ENCODE data around the gene PWWP2B. TPM values are rescaled to one million over a fixed set of nuclear protein-coding genes. Genes with fewer than 3 reads are reported as not detected.

The PWWP2B gene
- total RNA-seq, 1 experiment from 2014 or later, result 51.6 TPM

- DNase-seq (ENCODE audit: low read depth, low spot score) (no peak), ATAC-seq (no peak)
- no TSS peak for BruUV-seq (replicated peaks)
- Histone ChIP-seq H3K9me3 (ENCODE audit: control insufficient read depth, insufficient read depth, low read depth, low read length) (no peaks in the 10 kb centered on the region), H3K4me1 (ENCODE audit: control insufficient read depth, insufficient read depth, low read length) (peaks cover 16% of the 10 kb centered on the region), H3K4me3 (ENCODE audit: low read depth in 2 of 2, low read length in 2 of 2) (no peak overlapping the region), H3K27me3 (ENCODE audit: control insufficient read depth, insufficient read depth, low read length) (no peaks in the 10 kb centered on the region), H3K36me3 (ENCODE audit: control insufficient read depth, insufficient read depth, low read length) (no peaks in the 10 kb centered on the region), H3K27ac (ENCODE audit: low read length) (no peak overlapping the region)
- intact Hi-C loops (cut with micrococcal nuclease; ENCODE audit: unreplicated experiment), result no loop called here
- TF ChIP-seq REST (IDR thresholded peaks at IDR 0.05; ENCODE audit: insufficient read depth in 1 of 2, low read depth in 2 of 2, low read length in 1 of 2) (no peak), TCF7L2 (IDR thresholded peaks at IDR 0.05; ENCODE audit: low read depth, low read length) (no peak), POLR2AphosphoS5 (IDR thresholded peaks at IDR 0.05; ENCODE audit: low read depth, low read length) (no peak), SIN3A (IDR thresholded peaks at IDR 0.05; ENCODE audit: borderline replicate concordance, insufficient read depth, low read depth, low read length) (no peak)
- TF ChIP-seq, protein P1, sequence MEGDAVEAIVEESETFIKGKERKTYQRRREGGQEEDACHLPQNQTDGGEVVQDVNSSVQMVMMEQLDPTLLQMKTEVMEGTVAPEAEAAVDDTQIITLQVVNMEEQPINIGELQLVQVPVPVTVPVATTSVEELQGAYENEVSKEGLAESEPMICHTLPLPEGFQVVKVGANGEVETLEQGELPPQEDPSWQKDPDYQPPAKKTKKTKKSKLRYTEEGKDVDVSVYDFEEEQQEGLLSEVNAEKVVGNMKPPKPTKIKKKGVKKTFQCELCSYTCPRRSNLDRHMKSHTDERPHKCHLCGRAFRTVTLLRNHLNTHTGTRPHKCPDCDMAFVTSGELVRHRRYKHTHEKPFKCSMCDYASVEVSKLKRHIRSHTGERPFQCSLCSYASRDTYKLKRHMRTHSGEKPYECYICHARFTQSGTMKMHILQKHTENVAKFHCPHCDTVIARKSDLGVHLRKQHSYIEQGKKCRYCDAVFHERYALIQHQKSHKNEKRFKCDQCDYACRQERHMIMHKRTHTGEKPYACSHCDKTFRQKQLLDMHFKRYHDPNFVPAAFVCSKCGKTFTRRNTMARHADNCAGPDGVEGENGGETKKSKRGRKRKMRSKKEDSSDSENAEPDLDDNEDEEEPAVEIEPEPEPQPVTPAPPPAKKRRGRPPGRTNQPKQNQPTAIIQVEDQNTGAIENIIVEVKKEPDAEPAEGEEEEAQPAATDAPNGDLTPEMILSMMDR (IDR thresholded peaks at IDR 0.05), result no peak
- in situ Hi-C loops (cut with HindIII; ENCODE audit: low pct_unique_long_range_greater_than_20kb, low sequenced_read_pairs), result no loop called here
- POLR2A ChIA-PET, result no interaction called here
- CTCF ChIA-PET, result no interaction called here
These were observed 12.2 kb upstream of the PWWP2B start for GRCh38 chr10:132384618-132385388.

DNA sequence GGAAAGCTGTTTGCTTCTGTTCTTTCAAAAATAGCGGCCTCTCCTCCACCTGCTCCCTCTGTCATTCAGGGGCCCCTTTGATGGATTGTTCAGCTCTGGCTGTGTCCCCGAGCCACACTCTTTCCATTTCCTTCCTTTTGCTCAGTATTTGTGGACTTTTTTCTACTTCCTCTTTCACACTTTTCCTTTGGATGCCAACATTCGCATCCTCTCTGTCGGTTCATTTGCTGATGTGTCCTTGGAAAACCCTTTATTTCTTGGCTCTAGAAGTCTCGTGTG lies 11.7 kb upstream of the PWWP2B start:
- Histone ChIP-seq H3K4me3 (ENCODE audit: low read depth in 2 of 2, low read length in 2 of 2) (no peak overlapping the region), H3K9me3 (ENCODE audit: control insufficient read depth, insufficient read depth, low read depth, low read length) (no peaks in the 10 kb centered on the region), H3K4me1 (ENCODE audit: control insufficient read depth, insufficient read depth, low read length) (peaks cover 21% of the 10 kb centered on the region), H3K27me3 (ENCODE audit: control insufficient read depth, insufficient read depth, low read length) (no peaks in the 10 kb centered on the region), H3K36me3 (ENCODE audit: control insufficient read depth, insufficient read depth, low read length) (no peaks in the 10 kb centered on the region), H3K27ac (ENCODE audit: low read length) (no peak overlapping the region)
- ChIA-PET CTCF (no interaction called here), POLR2A (no interaction called here)
- no peak for ATAC-seq
- TF ChIP-seq REST (IDR thresholded peaks at IDR 0.05; ENCODE audit: insufficient read depth in 1 of 2, low read depth in 2 of 2, low read length in 1 of 2) (no peak), TCF7L2 (IDR thresholded peaks at IDR 0.05; ENCODE audit: low read depth, low read length) (no peak), SIN3A (IDR thresholded peaks at IDR 0.05; ENCODE audit: borderline replicate concordance, insufficient read depth, low read depth, low read length) (no peak), POLR2AphosphoS5 (IDR thresholded peaks at IDR 0.05; ENCODE audit: low read depth, low read length) (no peak)
- TF ChIP-seq, protein P1 (IDR thresholded peaks at IDR 0.05), result no peak
- DNase-seq (ENCODE audit: low read depth, low spot score), result no peak
- intact Hi-C loops (cut with micrococcal nuclease; ENCODE audit: unreplicated experiment) (no loop called here), in situ Hi-C loops (cut with HindIII; ENCODE audit: low pct_unique_long_range_greater_than_20kb, low sequenced_read_pairs) (no loop called here)
- no TSS peak for BruUV-seq (replicated peaks)

Measured in Panc1 (cell line).